ENCODE measurements around the gene TMEM163.

The TMEM163 gene

DNA sequence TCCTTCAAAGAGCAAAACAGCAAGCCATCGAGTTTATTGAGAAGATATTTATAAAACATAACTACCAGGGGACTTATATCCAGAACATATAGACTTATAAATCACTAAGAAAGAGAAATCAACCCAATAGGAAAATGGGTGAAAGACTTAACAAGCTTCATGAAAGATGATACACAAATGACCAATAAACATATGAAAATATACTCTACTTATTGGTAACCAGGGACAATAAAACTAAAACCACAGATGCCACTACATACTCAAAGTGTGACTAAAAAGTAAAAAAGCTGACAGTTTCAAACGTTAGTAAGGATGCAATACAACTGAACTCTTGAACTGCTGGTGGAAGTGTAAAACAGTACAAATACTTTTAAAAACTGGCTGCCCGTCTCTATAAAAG is 154.3 kb downstream of the TMEM163 start:
- H3K27ac ChIP-seq: no peak overlapping the region

DNA sequence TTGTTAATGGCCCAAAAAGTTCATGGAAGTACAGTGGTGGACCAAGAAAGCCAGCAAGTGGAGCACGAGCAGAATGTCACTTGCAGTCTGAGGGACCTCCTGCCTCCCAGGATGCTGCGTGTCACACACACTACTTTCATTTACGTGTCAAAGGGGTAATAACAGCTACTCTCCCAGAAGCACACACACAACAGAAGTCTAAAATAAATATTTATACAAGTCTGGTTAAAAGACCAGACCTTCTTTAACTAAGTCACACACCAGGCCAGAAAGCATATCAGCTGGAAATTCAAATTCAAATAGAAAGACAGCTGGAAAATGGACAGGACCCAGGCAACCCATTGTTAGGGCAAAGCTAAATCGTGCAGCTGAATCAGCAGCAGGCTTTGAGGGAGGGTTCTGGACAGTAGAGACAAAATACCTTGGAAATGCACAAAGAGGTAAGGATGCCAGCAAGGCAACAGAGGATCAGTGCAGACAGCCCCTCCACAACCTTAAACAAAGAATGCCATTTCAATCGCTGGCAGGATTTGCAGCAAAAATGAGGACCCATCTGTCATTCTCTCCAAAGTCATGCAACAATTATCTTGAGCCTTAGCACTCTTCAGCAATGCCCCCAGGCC is 160.5 kb downstream of the TMEM163 start:
- DNase-seq (ENCODE audit: low spot score): no peak
- H3K27ac ChIP-seq: no peak overlapping the region
- TF ChIP-seq, protein P1, sequence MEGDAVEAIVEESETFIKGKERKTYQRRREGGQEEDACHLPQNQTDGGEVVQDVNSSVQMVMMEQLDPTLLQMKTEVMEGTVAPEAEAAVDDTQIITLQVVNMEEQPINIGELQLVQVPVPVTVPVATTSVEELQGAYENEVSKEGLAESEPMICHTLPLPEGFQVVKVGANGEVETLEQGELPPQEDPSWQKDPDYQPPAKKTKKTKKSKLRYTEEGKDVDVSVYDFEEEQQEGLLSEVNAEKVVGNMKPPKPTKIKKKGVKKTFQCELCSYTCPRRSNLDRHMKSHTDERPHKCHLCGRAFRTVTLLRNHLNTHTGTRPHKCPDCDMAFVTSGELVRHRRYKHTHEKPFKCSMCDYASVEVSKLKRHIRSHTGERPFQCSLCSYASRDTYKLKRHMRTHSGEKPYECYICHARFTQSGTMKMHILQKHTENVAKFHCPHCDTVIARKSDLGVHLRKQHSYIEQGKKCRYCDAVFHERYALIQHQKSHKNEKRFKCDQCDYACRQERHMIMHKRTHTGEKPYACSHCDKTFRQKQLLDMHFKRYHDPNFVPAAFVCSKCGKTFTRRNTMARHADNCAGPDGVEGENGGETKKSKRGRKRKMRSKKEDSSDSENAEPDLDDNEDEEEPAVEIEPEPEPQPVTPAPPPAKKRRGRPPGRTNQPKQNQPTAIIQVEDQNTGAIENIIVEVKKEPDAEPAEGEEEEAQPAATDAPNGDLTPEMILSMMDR (IDR thresholded peaks at IDR 0.05): no peak
- no peak overlapping the region for H3K4me3 ChIP-seq

More for the DNA sequence above, 154.3 kb downstream of the TMEM163 start:
- TF ChIP-seq, protein P1 (IDR thresholded peaks at IDR 0.05): no peak
- H3K4me3 ChIP-seq: no peak overlapping the region
- DNase-seq (ENCODE audit: low spot score): no peak

DNA sequence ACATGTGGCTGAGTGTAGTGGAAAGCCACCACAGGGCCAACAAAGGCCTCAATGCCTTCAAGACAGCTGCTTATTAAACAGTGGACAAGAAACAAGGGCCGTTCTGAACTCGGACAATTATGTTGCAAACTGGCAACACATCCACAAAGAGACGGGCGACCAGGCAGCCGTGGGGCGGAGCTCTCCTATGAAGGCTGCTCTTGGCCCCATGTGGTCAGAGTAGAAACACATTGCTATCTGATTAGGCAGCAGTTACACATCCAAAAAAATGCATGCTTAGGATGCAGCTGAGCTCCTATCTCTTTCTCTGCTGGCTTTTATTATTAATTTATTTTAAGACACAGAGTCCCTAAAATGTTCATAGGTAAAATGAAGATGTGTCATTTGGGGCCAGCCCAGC is 163.4 kb downstream of the TMEM163 start:
- TF ChIP-seq, protein P1 (IDR thresholded peaks at IDR 0.05): no peak
- no peak for DNase-seq (ENCODE audit: low spot score)
- H3K27ac ChIP-seq: no peak overlapping the region
- no peak overlapping the region for H3K4me3 ChIP-seq

DNA sequence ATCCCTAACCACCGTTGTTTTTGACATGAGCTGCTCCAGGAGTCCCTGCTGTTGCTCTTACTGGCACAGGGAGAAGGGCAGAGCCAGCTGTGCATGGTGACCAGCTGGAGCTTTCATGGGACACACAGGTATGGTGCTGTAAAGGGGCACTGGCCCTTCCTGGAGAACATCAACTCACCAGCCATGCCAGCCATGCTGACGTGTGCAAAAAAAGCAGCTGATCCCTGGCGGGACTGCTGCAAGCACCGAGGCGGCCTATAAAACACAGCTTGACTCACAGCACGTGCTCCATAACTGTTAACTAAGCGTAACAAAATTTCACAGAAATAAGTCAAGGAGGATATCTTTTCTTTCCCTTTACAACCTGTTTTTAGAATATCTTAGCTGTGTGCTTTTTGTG is 165.1 kb downstream of the TMEM163 start:
- no peak for DNase-seq (ENCODE audit: low spot score)
- no peak overlapping the region for H3K4me3 ChIP-seq
- no peak overlapping the region for H3K27ac ChIP-seq
- TF ChIP-seq, protein P1 (IDR thresholded peaks at IDR 0.05): no peak

DNA sequence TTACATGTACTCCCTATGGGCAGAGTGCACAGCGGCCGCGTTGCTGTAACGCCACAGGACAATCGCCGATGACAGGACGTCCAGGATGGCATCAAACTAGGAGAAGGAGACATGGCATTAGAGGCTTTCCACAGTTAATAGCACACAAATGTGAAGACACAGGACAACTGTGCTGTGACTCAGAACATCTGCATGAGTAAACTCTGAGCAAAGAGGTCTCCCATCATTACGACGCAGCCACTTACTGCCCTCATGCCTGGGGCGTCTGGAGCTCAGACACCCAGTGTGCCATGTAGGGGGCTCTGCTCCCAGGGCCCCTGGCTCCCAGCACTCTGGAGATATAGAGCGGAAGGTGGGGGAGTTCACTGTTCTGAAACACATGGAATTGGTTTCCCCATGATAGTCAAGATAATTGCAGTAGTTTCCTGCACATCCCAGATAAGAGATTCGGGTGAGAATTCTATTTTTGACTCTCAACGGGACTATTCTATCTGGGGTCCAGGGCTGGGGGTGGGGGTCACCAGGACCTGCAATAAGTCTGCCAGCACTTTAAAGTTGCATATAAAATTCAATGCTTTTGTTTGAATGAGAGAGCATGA is 168.1 kb downstream of the TMEM163 start:
- DNase-seq (ENCODE audit: low spot score): no peak
- TF ChIP-seq, protein P1 (IDR thresholded peaks at IDR 0.05): no peak
- Histone ChIP-seq H3K4me3 (no peak overlapping the region), H3K27ac (no peak overlapping the region)

DNA sequence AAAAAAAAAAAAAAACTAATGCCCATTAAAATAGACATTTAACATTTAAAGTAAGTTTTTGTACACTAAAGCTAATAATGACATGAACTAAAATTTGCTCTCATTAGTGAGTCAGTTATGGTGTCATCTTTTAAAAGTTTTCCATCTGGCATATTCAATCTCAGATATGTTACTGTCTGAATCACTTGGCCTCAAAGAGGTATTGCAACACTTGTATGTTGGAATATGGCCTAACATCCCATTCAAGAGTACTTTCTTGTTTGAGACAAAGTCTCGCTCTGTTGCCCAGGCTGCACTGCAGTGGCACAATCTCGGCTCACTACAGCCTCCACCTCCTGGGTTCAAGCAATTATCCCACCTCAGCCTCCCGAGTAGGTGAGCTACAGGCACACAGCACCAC is 169.7 kb downstream of the TMEM163 start:
- Histone ChIP-seq H3K27ac (no peak overlapping the region), H3K4me3 (no peak overlapping the region)
- TF ChIP-seq, protein P1 (IDR thresholded peaks at IDR 0.05): no peak
- DNase-seq (ENCODE audit: low spot score): no peak

DNA sequence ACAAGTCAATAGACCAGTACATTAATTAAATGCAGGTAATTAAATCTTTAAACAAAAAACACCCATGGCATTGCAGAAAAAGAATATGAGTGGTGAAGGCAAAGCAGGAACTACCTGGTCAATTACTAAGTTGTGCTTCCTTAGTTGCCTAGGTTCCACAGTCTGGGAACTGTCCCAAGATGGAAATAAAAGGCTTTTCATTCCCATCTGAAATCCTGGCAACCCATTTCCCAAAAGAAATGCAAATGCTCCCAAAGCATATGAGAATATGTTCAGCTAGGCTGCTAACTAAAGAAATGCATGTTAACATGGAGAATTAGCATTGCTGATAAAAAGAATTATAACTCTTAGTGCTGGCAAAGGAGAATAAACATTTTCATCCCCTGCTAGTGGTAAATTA is 177.8 kb downstream of the TMEM163 start:
- no peak overlapping the region for H3K27ac ChIP-seq
- H3K4me3 ChIP-seq: no peak overlapping the region
- TF ChIP-seq, protein P1 (IDR thresholded peaks at IDR 0.05): no peak
- no peak for DNase-seq (ENCODE audit: low spot score)
